Activated CD8-positive, alpha-beta memory T cell treated with anti-CD3 and anti-CD28 coated beads, Interleukin-2, amount 10 ng/mL, durations not matched to agents 7 days and 5 days (primary cell): ENCODE results near the gene SLFNL1. TPM values are rescaled to one million over a fixed set of nuclear protein-coding genes. Genes with fewer than 3 reads are reported as not detected.
A peak's percentile ranks its signal among the peaks of the same experiment; 100 is the strongest.

ENCODE experiments used
- ATAC-seq: fragments of 150-1000 bp; cut with Tn5 transposase; one replicate; pipeline ENCODE4 v1.10.0; 2021; ENCODE audit warnings: moderate library complexity
- CTCF ChIA-PET: fragments of 350-600 bp; sonication (Branson Sonifier 250); formaldehyde crosslinking; loops from one replicate; lab custom pipeline; 2021; ENCODE audit warnings: antibody characterized with exemption; lab: Charles Lee
- DNase-seq: peaks from one replicate; pipeline ENCODE4 v3.0.0-alpha.2; 2020
- H3K27ac Mint-ChIP-seq: one replicate; pipeline ENCODE4 v1.8.0; 2021; ENCODE audit warnings: mild to moderate bottlenecking, mixed read lengths
- H3K27me3 Mint-ChIP-seq: one replicate; pipeline ENCODE4 v1.8.0; 2021; ENCODE audit warnings: mixed read lengths
- H3K36me3 Mint-ChIP-seq: one replicate; pipeline ENCODE4 v1.8.0; 2021; ENCODE audit warnings: mild to moderate bottlenecking, mixed read lengths
- H3K4me1 Mint-ChIP-seq: one replicate; pipeline ENCODE4 v1.8.0; 2021; ENCODE audit warnings: mixed read lengths
- H3K4me3 Mint-ChIP-seq: one replicate; pipeline ENCODE4 v1.8.0; 2021; ENCODE audit warnings: mild to moderate bottlenecking, moderate library complexity, mixed read lengths
- H3K9me3 Mint-ChIP-seq: one replicate; pipeline ENCODE4 v1.8.0; 2022; ENCODE audit warnings: low read depth, mixed read lengths
- total RNA-seq, 2 experiments: library from RNA; stranded (reverse); gene quantifications; one replicate each; pipeline ENCODE4 v1.2.3, GENCODE V29; 2021

SLFNL1 gene
- total RNA-seq, 2 experiments from 2014 or later = 0.12 to 0.35 TPM

- H3K4me1 Mint-ChIP-seq = peaks cover 3% of the 10 kb centered on the region
- CTCF ChIA-PET = no interaction called here
- H3K9me3 Mint-ChIP-seq = no peaks in the 10 kb centered on the region
- H3K4me3 Mint-ChIP-seq = no peak overlapping the region
- no peak for ATAC-seq
- no peak for DNase-seq
- no peaks in the 10 kb centered on the region for H3K27me3 Mint-ChIP-seq
- H3K27ac Mint-ChIP-seq = no peak overlapping the region
- H3K36me3 Mint-ChIP-seq = peaks cover 17% of the 10 kb centered on the region
Measured at GRCh38 chr1:41030872-41031616, 9.5 kb upstream of the SLFNL1 start.

GRCh38 chr1:41028034-41028642 lies 6.6 kb upstream of the SLFNL1 start:
- H3K27ac Mint-ChIP-seq = no peak overlapping the region
- H3K36me3 Mint-ChIP-seq = peaks cover 14% of the 10 kb centered on the region

DNA sequence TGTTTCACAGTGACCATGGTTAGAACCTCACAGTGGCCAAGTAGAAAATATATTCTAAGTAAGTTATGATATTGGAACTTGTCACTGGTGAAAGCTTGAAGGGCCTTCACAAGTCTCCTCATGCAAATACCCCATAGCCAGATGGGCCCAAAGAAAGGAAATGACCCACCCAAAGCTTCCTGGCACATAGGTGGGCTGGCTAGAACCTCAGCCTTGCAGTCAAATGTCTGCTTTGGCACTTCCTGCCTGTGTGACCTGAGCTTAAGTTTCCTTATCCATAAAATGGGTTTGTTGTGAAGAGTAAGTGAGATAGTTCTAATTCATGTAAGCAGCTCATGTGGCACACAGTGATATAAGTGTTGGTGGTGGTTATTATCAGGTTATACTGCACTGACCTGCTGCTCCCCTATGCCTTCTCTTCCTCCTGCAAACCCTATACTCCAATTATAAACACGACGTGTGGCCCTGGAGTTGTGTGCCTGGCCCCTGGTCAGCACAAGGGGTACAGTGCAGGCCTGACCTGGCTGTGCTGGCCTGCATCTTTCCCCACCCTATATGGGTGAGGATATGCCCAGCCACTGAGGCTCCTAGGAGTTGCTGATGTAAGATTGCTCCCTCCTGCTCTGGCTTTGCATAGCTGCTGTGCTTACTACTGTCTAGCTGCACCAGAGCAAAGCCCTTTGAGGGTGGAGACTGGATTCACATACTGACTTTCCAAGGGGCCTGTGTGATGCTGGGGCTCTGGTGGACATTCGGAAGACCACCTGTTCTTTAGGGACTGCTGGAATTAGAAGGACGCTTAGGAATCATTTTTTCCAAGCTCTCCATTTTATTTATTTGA lies 4.7 kb upstream of the SLFNL1 start:
- no peaks in the 10 kb centered on the region for H3K9me3 Mint-ChIP-seq
- CTCF ChIA-PET = no interaction called here
- H3K27ac Mint-ChIP-seq = peak overlapping the region; percentile 62
- H3K27me3 Mint-ChIP-seq = no peaks in the 10 kb centered on the region
- H3K4me1 Mint-ChIP-seq = peaks cover 9% of the 10 kb centered on the region
- ATAC-seq (peak; percentile 11), DNase-seq (no peak)
- H3K4me3 Mint-ChIP-seq = no peak overlapping the region
- H3K36me3 Mint-ChIP-seq = peaks cover 9% of the 10 kb centered on the region

More at GRCh38 chr1:41028034-41028642, 6.6 kb upstream of the SLFNL1 start:
- ATAC-seq (no peak), DNase-seq (no peak)
- Mint-ChIP-seq H3K9me3 (no peaks in the 10 kb centered on the region), H3K27me3 (no peaks in the 10 kb centered on the region), H3K4me1 (peaks cover 7% of the 10 kb centered on the region), H3K4me3 (no peak overlapping the region)
- CTCF ChIA-PET = no interaction called here

GRCh38 chr1:41024953-41025352 lies 3.4 kb upstream of the SLFNL1 start:
- H3K36me3 Mint-ChIP-seq = peaks cover 5% of the 10 kb centered on the region
- no peak overlapping the region for H3K27ac Mint-ChIP-seq
- no peak for ATAC-seq
- H3K4me1 Mint-ChIP-seq = peaks cover 10% of the 10 kb centered on the region
- CTCF ChIA-PET = no interaction called here
- no peak for DNase-seq
- no peak overlapping the region for H3K4me3 Mint-ChIP-seq
- H3K27me3 Mint-ChIP-seq = no peaks in the 10 kb centered on the region
- H3K9me3 Mint-ChIP-seq = no peaks in the 10 kb centered on the region

DNA sequence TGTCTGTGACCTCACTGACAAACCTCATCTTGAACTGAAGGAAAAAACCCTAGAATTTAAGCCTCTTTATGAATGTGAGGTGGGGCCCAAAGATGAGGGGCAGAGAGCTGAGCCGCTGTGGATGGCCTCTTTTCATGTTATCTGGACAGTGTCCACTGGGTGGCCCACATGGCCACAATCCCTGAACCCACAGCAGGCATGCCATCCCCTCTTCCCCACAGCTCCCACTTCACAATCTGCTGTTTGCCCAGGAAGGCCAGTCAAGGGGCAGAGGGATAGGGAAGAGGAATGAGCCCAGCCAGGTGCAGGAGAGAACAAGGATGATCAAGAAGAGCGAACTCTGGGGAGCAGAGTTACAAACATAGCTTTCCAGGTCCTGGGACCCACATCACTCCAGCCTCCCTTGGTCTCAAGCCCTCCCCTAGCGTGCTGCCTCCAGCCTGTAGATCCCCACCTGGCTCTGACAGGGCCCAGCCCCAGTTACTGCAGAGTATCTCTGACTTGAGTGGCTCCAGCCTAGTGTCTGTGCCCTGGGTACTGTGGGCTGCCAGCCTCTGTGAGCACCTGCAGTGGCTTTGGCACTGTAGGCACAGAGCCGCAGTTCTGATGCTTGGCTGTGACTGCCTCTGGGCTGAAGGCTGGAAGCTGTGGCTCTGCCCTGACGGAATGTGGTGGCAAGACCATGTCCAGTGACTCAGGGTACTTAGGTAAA lies 1.9 kb upstream of the SLFNL1 start:
- no peak for DNase-seq
- Mint-ChIP-seq H3K4me1 (peaks cover 10% of the 10 kb centered on the region), H3K27ac (no peak overlapping the region), H3K27me3 (no peaks in the 10 kb centered on the region), H3K9me3 (no peaks in the 10 kb centered on the region), H3K36me3 (peaks cover 1% of the 10 kb centered on the region), H3K4me3 (no peak overlapping the region)
- ATAC-seq = no peak
- CTCF ChIA-PET = no interaction called here

GRCh38 chr1:41022424-41022823 lies 899 bp upstream of the SLFNL1 start:
- H3K27me3 Mint-ChIP-seq = no peaks in the 10 kb centered on the region
- no peak for ATAC-seq
- H3K4me3 Mint-ChIP-seq = no peak overlapping the region
- no peak for DNase-seq
- CTCF ChIA-PET = interaction anchor here (0.6 kb wide), 1 partner anchor 1809 kb away, joined by 3 read pairs; no protein-coding TSS in a partner anchor
- H3K36me3 Mint-ChIP-seq = peaks cover 3% of the 10 kb centered on the region
- H3K4me1 Mint-ChIP-seq = peaks cover 10% of the 10 kb centered on the region
- no peak overlapping the region for H3K27ac Mint-ChIP-seq
- H3K9me3 Mint-ChIP-seq = no peaks in the 10 kb centered on the region

GRCh38 chr1:41020654-41021053 lies 871 bp downstream of the SLFNL1 start:
- Mint-ChIP-seq H3K27ac (no peak overlapping the region), H3K4me3 (no peak overlapping the region), H3K4me1 (peaks cover 5% of the 10 kb centered on the region), H3K27me3 (no peaks in the 10 kb centered on the region), H3K9me3 (no peaks in the 10 kb centered on the region), H3K36me3 (peaks cover 6% of the 10 kb centered on the region)
- no peak for ATAC-seq
- no peak for DNase-seq
- CTCF ChIA-PET = interaction anchor here (0.9 kb wide), 1 partner anchor 16 kb away, joined by 3 read pairs; no protein-coding TSS in a partner anchor

- Mint-ChIP-seq H3K36me3 (peaks cover 6% of the 10 kb centered on the region), H3K4me3 (no peak overlapping the region), H3K4me1 (peaks cover 3% of the 10 kb centered on the region), H3K27me3 (no peaks in the 10 kb centered on the region), H3K9me3 (no peaks in the 10 kb centered on the region), H3K27ac (no peak overlapping the region)
- ATAC-seq (no peak), DNase-seq (no peak)
- CTCF ChIA-PET = no interaction called here
Measured at GRCh38 chr1:41020109-41020576, 1.4 kb downstream of the SLFNL1 start.

GRCh38 chr1:41019353-41019745 lies 2.2 kb downstream of the SLFNL1 start:
- Mint-ChIP-seq H3K4me1 (peaks cover 3% of the 10 kb centered on the region), H3K4me3 (no peak overlapping the region), H3K36me3 (peaks cover 8% of the 10 kb centered on the region), H3K9me3 (no peaks in the 10 kb centered on the region), H3K27me3 (no peaks in the 10 kb centered on the region), H3K27ac (no peak overlapping the region)
- no peak for DNase-seq
- no peak for ATAC-seq
- CTCF ChIA-PET = no interaction called here

DNA sequence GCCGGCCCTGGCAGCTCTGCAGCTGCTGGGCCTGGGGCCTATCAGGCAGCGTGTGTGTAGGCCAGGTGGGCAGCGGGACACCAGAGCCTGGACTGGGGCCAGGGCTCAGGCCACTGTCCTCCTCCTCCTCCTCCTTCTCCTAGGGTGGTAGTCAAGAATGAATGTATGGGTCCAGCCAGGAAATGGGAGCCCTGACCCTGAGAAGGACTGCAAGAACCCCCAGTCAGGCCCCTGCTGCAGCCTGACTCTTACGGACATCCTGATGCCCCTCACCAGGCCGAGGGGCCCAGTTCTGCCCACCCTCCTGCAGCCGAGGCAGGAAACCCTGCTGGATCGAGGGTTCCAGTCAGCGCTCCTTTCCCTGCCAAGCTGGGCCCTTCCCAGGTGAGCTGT lies 3.5 kb downstream of the SLFNL1 start:
- no peak for DNase-seq
- ATAC-seq = no peak
- H3K27me3 Mint-ChIP-seq = no peaks in the 10 kb centered on the region
- CTCF ChIA-PET = no interaction called here
- peaks cover 3% of the 10 kb centered on the region for H3K4me1 Mint-ChIP-seq
- H3K36me3 Mint-ChIP-seq = peaks cover 8% of the 10 kb centered on the region
- no peak overlapping the region for H3K27ac Mint-ChIP-seq
- H3K4me3 Mint-ChIP-seq = no peak overlapping the region
- no peaks in the 10 kb centered on the region for H3K9me3 Mint-ChIP-seq

- H3K27me3 Mint-ChIP-seq = no peaks in the 10 kb centered on the region
- H3K36me3 Mint-ChIP-seq = peaks cover 12% of the 10 kb centered on the region
- no peak overlapping the region for H3K4me3 Mint-ChIP-seq
- ATAC-seq = no peak
- no peaks in the 10 kb centered on the region for H3K9me3 Mint-ChIP-seq
- no peak for DNase-seq
- H3K4me1 Mint-ChIP-seq = peaks cover 3% of the 10 kb centered on the region
- H3K27ac Mint-ChIP-seq = no peak overlapping the region
- CTCF ChIA-PET = no interaction called here
Measured at GRCh38 chr1:41017141-41018017, 4.1 kb downstream of the SLFNL1 start.

GRCh38 chr1:41015897-41016470 lies 5.5 kb downstream of the SLFNL1 start:
- Mint-ChIP-seq H3K27me3 (no peaks in the 10 kb centered on the region), H3K36me3 (peaks cover 23% of the 10 kb centered on the region), H3K4me1 (no peaks in the 10 kb centered on the region), H3K4me3 (no peak overlapping the region), H3K9me3 (no peaks in the 10 kb centered on the region), H3K27ac (peak overlapping the region; percentile 30)
- CTCF ChIA-PET = no interaction called here
- DNase-seq = no peak
- ATAC-seq = no peak
